Inflammatory macrophage (primary cell): ENCODE data around the gene MIEF1.

Source experiments
- DNase-seq, 2 donors: peaks; one replicate each; pipeline ENCODE4 v3.0.0-alpha.2; 2020 to 2022

MIEF1 gene

DNA sequence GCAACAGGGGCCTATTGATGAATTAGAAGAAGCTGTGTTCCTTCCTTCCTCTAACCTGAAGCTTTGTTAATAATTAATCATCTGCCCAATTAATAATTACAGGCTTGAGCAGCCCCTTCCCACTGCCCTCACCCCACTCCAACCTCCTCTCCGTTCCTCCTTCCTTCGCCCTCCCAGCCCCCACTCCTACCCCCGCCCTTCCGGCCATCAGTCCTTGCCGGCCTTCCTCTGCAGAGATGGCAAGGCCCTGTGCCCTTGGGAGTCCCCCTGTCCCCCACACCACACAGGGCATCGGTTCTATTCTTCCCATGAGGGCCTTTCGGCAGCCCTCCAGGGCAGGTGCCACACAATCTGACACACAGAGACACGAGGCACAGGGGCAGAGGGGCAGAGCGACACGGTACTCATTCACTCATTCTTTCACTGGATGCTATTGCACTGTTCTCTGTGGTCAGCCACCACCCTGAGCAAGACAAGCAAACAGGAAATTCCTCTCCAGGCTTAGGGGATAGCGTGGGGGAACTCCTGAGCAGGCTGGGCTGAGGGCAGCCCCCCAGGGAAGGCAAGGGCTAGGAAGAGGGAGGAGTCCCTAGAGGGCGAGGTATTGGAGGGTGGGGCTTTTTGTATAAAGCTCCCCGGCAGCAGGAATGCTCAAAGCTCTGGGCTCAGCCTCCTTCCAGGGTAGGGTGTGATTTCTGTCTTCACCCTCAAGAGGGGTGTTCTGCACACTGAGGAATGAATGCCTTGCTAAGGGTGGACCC lies 30.5 kb upstream of the MIEF1 start:
- peak; percentile 54 to 55 for DNase-seq

DNA sequence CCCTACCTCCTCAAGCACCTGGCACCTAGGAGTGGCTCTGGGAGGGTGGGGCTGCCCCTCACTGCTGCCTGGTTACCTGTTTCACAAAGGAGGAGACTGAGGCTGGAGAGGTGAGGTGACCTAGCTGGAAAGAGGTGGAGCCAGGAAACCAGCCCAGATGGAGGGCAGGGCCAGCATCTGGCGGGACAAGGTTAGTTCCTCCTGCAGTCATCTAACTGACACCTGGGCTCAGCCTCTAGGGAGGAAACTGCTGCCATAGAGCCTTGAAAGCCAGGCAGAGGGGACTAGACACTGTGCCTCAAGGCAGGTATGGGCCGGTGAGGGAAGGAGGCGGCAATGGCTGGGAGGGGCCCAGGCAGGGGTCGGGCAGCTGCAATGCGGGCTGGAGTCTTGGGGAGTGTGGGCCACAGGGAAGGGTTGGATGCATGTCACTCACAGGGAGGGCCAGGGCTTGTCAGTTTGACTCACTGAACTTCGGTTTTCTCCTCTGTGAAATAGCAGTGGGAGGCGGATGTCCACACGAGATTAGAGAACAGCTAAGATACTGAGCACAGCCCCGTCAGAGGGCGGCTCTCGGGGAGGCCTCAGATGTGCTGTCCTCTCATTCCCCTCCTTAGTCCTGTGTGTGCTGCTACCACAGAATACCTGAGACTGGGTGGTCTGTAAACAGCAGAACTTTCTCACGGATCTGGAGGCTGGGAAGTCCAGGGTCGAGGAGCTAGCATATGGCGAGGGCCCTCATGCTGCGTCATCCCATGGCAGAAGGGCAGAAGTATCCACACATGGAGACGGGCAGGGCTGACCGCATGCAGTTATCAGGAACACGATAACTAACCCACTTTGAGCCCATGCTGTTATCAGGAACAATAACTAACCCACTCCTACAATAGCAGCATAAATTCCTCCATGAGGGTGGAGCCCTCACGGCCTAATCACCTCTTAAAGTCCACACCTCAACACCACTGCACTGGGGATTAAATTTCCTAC lies 29.2 kb upstream of the MIEF1 start:
- peak; percentile 40 to 74 for DNase-seq

- DNase-seq, result no peak
These were observed 28.2 kb upstream of the MIEF1 start for GRCh38 chr22:39473851-39474250.

- DNase-seq, result no peak
These were observed 27.6 kb upstream of the MIEF1 start for GRCh38 chr22:39474351-39475111.

GRCh38 chr22:39475337-39475736 lies 26.8 kb upstream of the MIEF1 start:
- no peak for DNase-seq

- DNase-seq, result no peak
These were observed 26.2 kb upstream of the MIEF1 start for GRCh38 chr22:39475902-39476301.

DNA sequence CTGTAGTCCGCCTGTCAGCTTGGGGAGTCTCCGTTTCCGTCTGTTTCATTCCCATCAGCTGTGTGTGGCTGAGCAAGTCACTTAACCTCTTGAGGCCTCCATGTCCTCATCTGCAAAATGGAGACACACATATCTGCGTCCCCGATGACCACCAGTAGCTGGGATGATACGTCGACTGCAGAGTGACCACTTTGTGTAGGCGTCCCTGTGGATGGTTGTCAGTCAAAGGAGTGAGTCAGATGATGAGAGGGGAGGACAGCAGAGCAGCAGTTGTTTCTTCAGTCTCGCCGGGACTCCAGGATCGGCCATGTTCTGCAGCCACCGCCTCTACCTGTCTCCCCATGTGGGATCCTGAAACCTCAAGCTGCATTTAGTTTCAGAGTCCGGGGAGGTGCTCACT lies 25.4 kb upstream of the MIEF1 start:
- no peak for DNase-seq

- DNase-seq, result no peak
These were observed 24.5 kb upstream of the MIEF1 start for GRCh38 chr22:39477542-39477941.

GRCh38 chr22:39478441-39478850 lies 23.6 kb upstream of the MIEF1 start:
- peak in 1 of 2 donors; percentile 29 for DNase-seq

DNA sequence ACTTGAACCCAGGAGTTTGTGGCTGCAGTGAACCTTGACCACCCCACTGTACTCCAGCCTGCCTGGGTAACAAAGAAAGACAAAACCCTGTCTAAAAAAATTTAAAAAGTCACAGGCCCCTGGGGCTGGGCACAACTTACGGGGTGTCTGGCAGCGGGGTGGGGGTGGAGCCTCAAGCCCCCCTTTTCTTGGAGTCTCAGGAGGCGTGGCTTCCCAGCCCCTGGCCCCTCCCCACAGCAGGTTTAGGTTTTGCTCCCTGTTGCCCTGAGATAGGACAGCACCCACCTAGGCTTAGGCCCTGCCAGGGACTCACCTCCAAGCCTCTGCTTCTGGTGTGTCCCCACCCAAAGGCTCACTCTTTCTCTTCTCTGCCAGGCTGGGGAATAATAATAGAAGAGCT lies 22.8 kb upstream of the MIEF1 start:
- DNase-seq, result no peak

DNA sequence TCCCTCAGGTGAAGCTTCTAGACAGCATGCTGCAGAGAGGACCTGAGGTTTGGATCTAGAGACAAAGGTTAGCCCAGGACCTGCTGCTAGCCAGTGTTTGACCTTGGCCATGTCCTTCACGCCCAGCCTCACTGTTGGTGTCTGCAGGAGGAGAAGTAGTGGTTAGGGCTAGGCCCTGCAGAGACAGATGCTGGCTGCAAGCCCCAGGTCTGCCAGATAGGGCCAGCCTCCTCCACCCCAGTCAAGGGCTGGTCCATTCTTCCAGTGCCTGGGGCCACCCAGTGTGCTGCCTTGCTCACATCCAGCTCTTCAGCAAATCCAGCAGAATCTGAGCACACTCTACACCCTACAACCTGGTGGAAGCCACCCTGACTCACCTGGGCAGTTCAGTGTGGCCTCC lies 21.5 kb upstream of the MIEF1 start:
- no peak for DNase-seq

GRCh38 chr22:39481054-39481453 lies 21.0 kb upstream of the MIEF1 start:
- DNase-seq, result no peak

GRCh38 chr22:39481595-39481994 lies 20.5 kb upstream of the MIEF1 start:
- no peak for DNase-seq

- no peak for DNase-seq
These were observed 19.3 kb upstream of the MIEF1 start for GRCh38 chr22:39482768-39483167.

GRCh38 chr22:39486951-39487825 lies 14.9 kb upstream of the MIEF1 start:
- DNase-seq, result no peak

DNA sequence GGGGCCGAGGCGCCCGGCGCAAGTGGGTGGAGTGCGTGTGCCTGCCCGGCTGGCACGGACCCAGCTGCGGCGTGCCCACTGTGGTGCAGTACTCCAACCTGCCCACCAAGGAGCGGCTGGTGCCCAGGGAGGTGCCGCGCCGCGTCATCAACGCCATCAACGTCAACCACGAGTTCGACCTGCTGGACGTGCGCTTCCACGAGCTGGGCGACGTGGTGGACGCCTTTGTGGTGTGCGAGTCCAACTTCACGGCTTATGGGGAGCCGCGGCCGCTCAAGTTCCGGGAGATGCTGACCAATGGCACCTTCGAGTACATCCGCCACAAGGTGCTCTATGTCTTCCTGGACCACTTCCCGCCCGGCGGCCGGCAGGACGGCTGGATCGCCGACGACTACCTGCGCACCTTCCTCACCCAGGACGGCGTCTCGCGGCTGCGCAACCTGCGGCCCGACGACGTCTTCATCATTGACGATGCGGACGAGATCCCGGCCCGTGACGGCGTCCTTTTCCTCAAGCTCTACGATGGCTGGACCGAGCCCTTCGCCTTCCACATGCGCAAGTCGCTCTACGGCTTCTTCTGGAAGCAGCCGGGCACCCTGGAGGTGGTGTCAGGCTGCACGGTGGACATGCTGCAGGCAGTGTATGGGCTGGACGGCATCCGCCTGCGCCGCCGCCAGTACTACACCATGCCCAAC lies 14.1 kb upstream of the MIEF1 start:
- no peak for DNase-seq

- DNase-seq, result no peak
These were observed 13.5 kb upstream of the MIEF1 start for GRCh38 chr22:39488563-39489083.

- peak; percentile 25 to 36 for DNase-seq
These were observed 12.7 kb upstream of the MIEF1 start for GRCh38 chr22:39489094-39490068.

DNA sequence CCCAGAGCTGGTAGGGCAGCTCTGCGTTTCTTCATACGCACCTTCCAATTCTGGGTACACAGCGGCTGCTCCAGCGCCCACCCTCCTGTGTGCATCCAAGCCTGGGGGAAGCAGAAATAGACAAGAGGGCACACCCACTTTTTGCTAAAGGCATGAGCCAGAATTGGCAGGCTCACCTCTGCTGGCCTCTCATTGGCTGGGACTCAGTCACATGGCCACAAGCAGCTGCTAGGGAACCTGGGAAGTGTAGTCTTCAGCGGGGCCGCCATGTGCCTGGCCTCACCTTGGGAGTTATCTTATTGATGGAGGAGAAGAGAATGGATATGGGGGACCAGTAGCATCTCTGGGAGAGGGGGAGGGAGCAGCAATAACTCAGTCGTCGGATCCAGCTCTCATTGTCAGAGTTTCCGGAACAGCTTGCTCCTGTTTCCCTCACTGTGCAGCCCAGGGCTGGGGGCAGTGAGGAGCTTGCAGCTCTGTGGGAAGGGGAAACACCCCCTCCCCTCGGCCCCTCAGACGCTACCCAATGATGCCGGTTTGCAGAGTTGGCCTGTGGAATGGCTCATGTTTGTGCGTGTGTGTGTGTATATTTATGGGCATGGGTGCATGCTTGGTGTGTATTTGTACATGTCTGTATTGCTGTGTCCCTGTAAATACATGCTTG lies 11.8 kb upstream of the MIEF1 start:
- peak; percentile 73 to 83 for DNase-seq
